GM06990 (cell line): ENCODE data around the gene CYB5A.

Experiments used
- DNase-seq: peaks from one replicate; pipeline ENCODE4 v3.0.0-alpha.2; 2011; ENCODE audit not compliant: insufficient read length; ENCODE audit errors: extremely low read depth
- H3K27me3 ChIP-seq: replicated peaks from 2 replicates; pipeline ENCODE4 v1.6.0; 2011; ENCODE audit warnings: low read length; ENCODE audit not compliant: control insufficient read depth, insufficient read depth
- H3K36me3 ChIP-seq: 2 replicates; pipeline ENCODE4 v1.5.1; 2011; ENCODE audit warnings: low read length; ENCODE audit not compliant: control insufficient read depth, insufficient read depth
- H3K4me3 ChIP-seq: replicated peaks from 2 replicates; pipeline ENCODE4 v1.5.1; 2011; ENCODE audit warnings: low read depth, mild to moderate bottlenecking, control low read depth, low read length
- CTCF ChIP-seq: IDR thresholded peaks from 2 replicates; pipeline ENCODE4 v1.5.1; 2011; ENCODE audit warnings: low read length, control low read depth, mild to moderate bottlenecking, inconsistent platforms; ENCODE audit not compliant: insufficient read depth, poor library complexity, severe bottlenecking

Gene CYB5A

GRCh38 chr18:74216661-74217110, 75.1 kb downstream of the CYB5A start:
- no peak for DNase-seq
- Histone ChIP-seq H3K27me3 (no peaks in the 10 kb centered on the region), H3K36me3 (no peaks in the 10 kb centered on the region), H3K4me3 (no peak overlapping the region)
- no peak for TF ChIP-seq CTCF

- Histone ChIP-seq H3K36me3 (no peaks in the 10 kb centered on the region), H3K4me3 (no peak overlapping the region), H3K27me3 (no peaks in the 10 kb centered on the region)
- no peak for DNase-seq
- TF ChIP-seq CTCF, result no peak
Measured at GRCh38 chr18:74215863-74216262, 75.9 kb downstream of the CYB5A start.

GRCh38 chr18:74213429-74213828, 78.3 kb downstream of the CYB5A start:
- H3K27me3 ChIP-seq, result no peaks in the 10 kb centered on the region
- no peak for DNase-seq
- H3K4me3 ChIP-seq, result no peak overlapping the region
- H3K36me3 ChIP-seq, result no peaks in the 10 kb centered on the region
- TF ChIP-seq CTCF, result no peak

- TF ChIP-seq CTCF, result no peak
- Histone ChIP-seq H3K36me3 (no peaks in the 10 kb centered on the region), H3K27me3 (no peaks in the 10 kb centered on the region; the same call in 1 of the 2 replicates), H3K4me3 (no peak overlapping the region)
- DNase-seq, result no peak
Measured at GRCh38 chr18:74204526-74205152, 87.1 kb downstream of the CYB5A start.

- no peaks in the 10 kb centered on the region for H3K36me3 ChIP-seq
- no peak for TF ChIP-seq CTCF
- DNase-seq, result no peak
- H3K4me3 ChIP-seq, result no peak overlapping the region
- no peaks in the 10 kb centered on the region; the same call in 1 of the 2 replicates for H3K27me3 ChIP-seq
Measured at GRCh38 chr18:74203811-74204210, 88.0 kb downstream of the CYB5A start.
